K562 (cell line): Measurements from ENCODE around the gene PABPC1L. TPM values are rescaled to one million over a fixed set of nuclear protein-coding genes. Genes with fewer than 3 reads are reported as not detected.

Experiments
- BCOR ChIP-seq: fragments of 450-650 bp; IDR thresholded peaks from 2 replicates; pipeline ENCODE4 v1.6.1; 2016
- CBFA2T3 ChIP-seq: fragments of 450-650 bp; IDR thresholded peaks from 2 replicates; pipeline ENCODE4 v1.6.1; 2017
- CLOCK ChIP-seq: fragments of 250-450 bp; sonication (Bioruptor Pico); IDR thresholded peaks from 2 replicates; pipeline ENCODE4 v1.4.0; 2020; ENCODE audit warnings: mild to moderate bottlenecking, moderate library complexity, borderline replicate concordance
- FOSL1 ChIP-seq: fragments of 200-800 bp; sonication (Bioruptor generic); conservative IDR thresholded peaks from 2 replicates; pipeline ENCODE4 v1.6.1; 2016; ENCODE audit warnings: missing genetic modification characterization, missing compliant biosample characterization
- FOXA3 ChIP-seq, 2 experiments: fragments of 450-650 bp in 1 of 2; sonication (generic) in 1 of 2; formaldehyde crosslinking; IDR thresholded peaks in 1 of 2; conservative IDR thresholded peaks in 1 of 2; 2 replicates each; pipeline versions ENCODE4 v1.4.0 to v1.8.0; 2020 to 2022; ENCODE audit warnings: mild to moderate bottlenecking in 2 of 2, missing genetic modification reagents in 1 of 2
- GABPB1 ChIP-seq: sonication (generic); formaldehyde crosslinking; IDR thresholded peaks from 2 replicates; pipeline ENCODE4 v1.8.0; 2022; ENCODE audit warnings: mild to moderate bottlenecking, missing genetic modification reagents
- HMGXB4 ChIP-seq: sonication (generic); formaldehyde crosslinking; IDR thresholded peaks from 2 replicates; pipeline ENCODE4 v1.8.1; 2023; ENCODE audit warnings: mild to moderate bottlenecking, missing genetic modification reagents
- ID3 ChIP-seq, 2 experiments: fragments of 250-450 bp in 1 of 2; fragments of 450-650 bp in 1 of 2; sonication (Bioruptor Pico) in 1 of 2; IDR thresholded peaks; 2 replicates each; pipeline versions ENCODE4 v1.6.1 to v1.8.0; 2016 to 2021; ENCODE audit warnings: mild to moderate bottlenecking in 2 of 2, moderate library complexity in 2 of 2, missing compliant biosample characterization in 1 of 2, missing genetic modification characterization in 1 of 2
- KHSRP ChIP-seq: fragments of 450-650 bp; IDR thresholded peaks from 2 replicates; pipeline ENCODE4 v1.6.1; 2017
- MTF1 ChIP-seq: fragments of 250-450 bp; sonication (Bioruptor Pico); IDR thresholded peaks from 2 replicates; pipeline ENCODE4 v1.9.0; 2021; ENCODE audit warnings: moderate library complexity, mild to moderate bottlenecking, inconsistent platforms, borderline replicate concordance
- MYBL2 ChIP-seq, 2 experiments: fragments of 450-650 bp in 1 of 2; sonication (generic) in 1 of 2; formaldehyde crosslinking in 1 of 2; IDR thresholded peaks; 2 replicates each; pipeline versions ENCODE4 v1.6.1 to v1.8.1; 2017 to 2022; ENCODE audit warnings: borderline replicate concordance in 1 of 2, inconsistent platforms in 1 of 2, low read depth in 1 of 2, mild to moderate bottlenecking in 1 of 2, missing genetic modification reagents in 1 of 2, moderate library complexity in 1 of 2
- NFATC3 ChIP-seq: fragments of 450-650 bp; IDR thresholded peaks from 2 replicates; pipeline ENCODE4 v1.6.1; 2017; ENCODE audit warnings: mild to moderate bottlenecking
- SIX5 ChIP-seq, 2 experiments: IDR thresholded peaks; 2 replicates each; pipeline ENCODE4 v1.6.1; 2011; ENCODE audit warnings: low read length in 2 of 2, borderline replicate concordance in 1 of 2, low read depth in 1 of 2, mild to moderate bottlenecking in 1 of 2, moderate library complexity in 1 of 2; ENCODE audit not compliant: insufficient read depth in 1 of 2
- TEAD1 ChIP-seq, 2 experiments: fragments of 450-650 bp in 1 of 2; sonication (generic) in 1 of 2; formaldehyde crosslinking; IDR thresholded peaks; 2 replicates each; pipeline versions ENCODE4 v1.4.0 to v1.8.0; 2020 to 2022; ENCODE audit warnings: mild to moderate bottlenecking in 2 of 2, missing genetic modification reagents in 1 of 2
- TFAP4 ChIP-seq: sonication (generic); formaldehyde crosslinking; IDR thresholded peaks from 2 replicates; pipeline ENCODE4 v1.8.0; 2022; ENCODE audit warnings: missing genetic modification reagents, mild to moderate bottlenecking, moderate library complexity, borderline replicate concordance
- THRB ChIP-seq: fragments of 450-650 bp; formaldehyde crosslinking; conservative IDR thresholded peaks from 2 replicates; pipeline ENCODE4 v1.4.0; 2022; ENCODE audit warnings: mild to moderate bottlenecking, missing genetic modification characterization
- ZKSCAN1 ChIP-seq: fragments of 150-350 bp; IDR thresholded peaks from 2 replicates; pipeline ENCODE4 v1.6.1; 2016; ENCODE audit warnings: low read depth, low read length
- ZNF280B ChIP-seq: fragments of 250-450 bp; sonication (Bioruptor Pico); IDR thresholded peaks from 2 replicates; pipeline ENCODE4 v1.5.1; 2021; ENCODE audit warnings: mild to moderate bottlenecking
- polyA plus RNA-seq, 8 experiments: library from polyadenylated mRNA; depleted of rRNA in 4 of 8; stranded (reverse) in 5 of 8; unstranded in 3 of 8; fragments of >200 nt; fragmentation: Nextera tagmentation in 2 of 8; fragmentation: Illumina TruSeq in 1 of 8; extraction: Ambion mirVana in 2 of 8; extraction: Trizol in 1 of 8; gene quantifications; 2 replicates each; pipeline versions ENCODE4 v1.2.1 to v1.2.3, GENCODE V29; 2011 to 2014; ENCODE audit warnings: inconsistent platforms in 1 of 8, missing spikeins in 1 of 8
- total RNA-seq, 7 experiments: library from RNA; depleted of rRNA in 6 of 7; stranded (reverse); fragments of >200 nt in 6 of 7; fragmentation: Illumina TruSeq in 2 of 7; extraction: Trizol in 2 of 7; gene quantifications; 2 replicates each; pipeline versions ENCODE4 v1.2.1 to v1.2.3, GENCODE V29; 2011 to 2021; ENCODE audit warnings: low replicate concordance in 1 of 7

PABPC1L gene
- total and polyA plus RNA-seq, 9 of the 15 experiments (the other 6 are each of a cell fraction or from before 2014, with no cell fraction given), result 6.0 to 90.3 (median 15.8) TPM

- TF ChIP-seq ZKSCAN1, result no peak
- no peak; the same call in 1 of the 2 replicates for TF ChIP-seq MYBL2 (IDR thresholded peaks at IDR 0.05; ENCODE audit: low read depth)
- TF ChIP-seq MYBL2 (CRISPR knock-in tag; IDR thresholded peaks at IDR 0.05; ENCODE audit: borderline replicate concordance), result no peak
- TF ChIP-seq CBFA2T3, result peak; percentile 43; the same call in 1 of the 2 replicates
- no peak for TF ChIP-seq TFAP4 (CRISPR knock-in tag)
- TF ChIP-seq ZNF280B (CRISPR knock-in tag), result no peak
- no peak for TF ChIP-seq KHSRP
- no peak for TF ChIP-seq ID3 (CRISPR knock-in tag; IDR thresholded peaks at IDR 0.05)
- TF ChIP-seq ID3 (tag; IDR thresholded peaks at IDR 0.05), result no peak
- no peak for TF ChIP-seq MTF1 (CRISPR knock-in tag)
- TF ChIP-seq SIX5 (IDR thresholded peaks at IDR 0.05; ENCODE audit: borderline replicate concordance in 1 of 2, insufficient read depth in 1 of 2, low read depth in 1 of 2, low read length in 2 of 2), result no peak
- TF ChIP-seq GABPB1 (CRISPR knock-in tag), result no peak
- TF ChIP-seq HMGXB4, result no peak
- TF ChIP-seq TEAD1 (CRISPR knock-in tag; IDR thresholded peaks at IDR 0.05), result no peak
- TF ChIP-seq CLOCK, result no peak
- no peak for TF ChIP-seq FOSL1 (tag)
- TF ChIP-seq NFATC3, result no peak
- TF ChIP-seq FOXA3 (CRISPR knock-in tag; conservative IDR thresholded peaks at IDR 0.05 in 1 of 2, IDR thresholded peaks at IDR 0.05 in 1 of 2), result no peak
- no peak for TF ChIP-seq THRB (CRISPR knock-in tag)
- TF ChIP-seq BCOR, result peak; percentile 63
These were observed 73.3 kb downstream of the PABPC1L start (continued) for GRCh38 chr20:44983093-44983674.
